IPS DF 6.9 (cell line): Measurements from ENCODE around the gene KRTAP2-1.

ENCODE experiments used
- DNase-seq: peaks from one replicate; pipeline ENCODE4 v3.0.0-alpha.2; 2013; ENCODE audit warnings: low read depth, low spot score
- H3K27ac ChIP-seq: one replicate; pipeline ENCODE4 v1.5.1; 2013; ENCODE audit warnings: low read length, control low read depth
- H3K27me3 ChIP-seq: 2 replicates; pipeline ENCODE4 v1.6.1; 2013; ENCODE audit warnings: mild to moderate bottlenecking, low read length; ENCODE audit not compliant: control insufficient read depth, insufficient read depth
- H3K36me3 ChIP-seq: 2 replicates; pipeline ENCODE4 v1.6.1; 2013; ENCODE audit warnings: low read length; ENCODE audit not compliant: control insufficient read depth, insufficient read depth
- H3K4me1 ChIP-seq: 2 replicates; pipeline ENCODE4 v1.6.1; 2013; ENCODE audit warnings: low read length; ENCODE audit not compliant: control insufficient read depth, insufficient read depth
- H3K4me3 ChIP-seq: 2 replicates; pipeline ENCODE4 v1.5.1; 2013; ENCODE audit warnings: mild to moderate bottlenecking, low read length
- H3K9me3 ChIP-seq: 2 replicates; pipeline ENCODE4 v1.6.1; 2013; ENCODE audit warnings: low read length, inconsistent platforms; ENCODE audit not compliant: control insufficient read depth, insufficient read depth
- WGBS: extraction: QIAGEN DNeasy Blood & Tissue Kit; methylation state at CpG from one replicate; pipeline ENCODE4 v1.1.7; 2013; ENCODE audit warnings: mixed read lengths, missing lambda C conversion rate; ENCODE audit not compliant: insufficient read length, insufficient coverage; 5-methylcytosine and 5-hydroxymethylcytosine counted together

The KRTAP2-1 gene

GRCh38 chr17:40996829-40997228, 50.3 kb downstream of the KRTAP2-1 start:
- H3K4me1 ChIP-seq = no peaks in the 10 kb centered on the region; the same call in 1 of the 2 replicates
- H3K27ac ChIP-seq = no peak overlapping the region
- H3K27me3 ChIP-seq = no peaks in the 10 kb centered on the region
- no peaks in the 10 kb centered on the region for H3K36me3 ChIP-seq
- DNase-seq = no peak
- no CpG with 5 or more reads among the region's 4 CpGs for WGBS
- no peak overlapping the region for H3K4me3 ChIP-seq
- H3K9me3 ChIP-seq = no peaks in the 10 kb centered on the region
